ENCODE results near the gene MTFR1L. TPM values are rescaled to one million over a fixed set of nuclear protein-coding genes. Genes with fewer than 3 reads are reported as not detected.
A peak's percentile ranks its signal among the peaks of the same experiment; 100 is the strongest.

Gene MTFR1L
- polyA plus RNA-seq, 3 donors: 67.3 to 73.5 (median 69.9) TPM

- intact Hi-C loops (cut with micrococcal nuclease): no loop called here
- H3K4me3 ChIP-seq (replicated peaks in 1 of 3; ENCODE audit: low read depth in 2 of 3, low read length in 3 of 3): no peak overlapping the region
- no peak overlapping the region for H2AFZ ChIP-seq (ENCODE audit: insufficient read depth, low read depth, low read length, poor library complexity, severe bottlenecking)
- H4K20me1 ChIP-seq (ENCODE audit: insufficient read depth, low read length): no peaks in the 10 kb centered on the region
- Mint-ChIP-seq H3K4me3 (no peak overlapping the region), H3K36me3 (peaks cover 33 to 46% of the 10 kb centered on the region in 2 donors), H3K9me3 (no peaks in the 10 kb centered on the region), H3K4me1 (no peaks in the 10 kb centered on the region), H3K27me3 (ENCODE audit: low read depth in 3 of 3) (peaks cover 1 to 2% (median 2%) of the 10 kb centered on the region in 3 donors), H3K27ac (peak overlapping the region in 2 of 7 donors; percentile 33 to 46)
- peaks cover 17 to 37% of the 10 kb centered on the region in 2 donors for H3K36me3 ChIP-seq (replicated peaks in 1 of 2; ENCODE audit: control insufficient read depth in 1 of 2, insufficient read depth in 2 of 2, low read length in 2 of 2)
- DNase-seq: no peak
- H3K27ac ChIP-seq (ENCODE audit: low read depth in 1 of 2, low read length in 2 of 2): no peak overlapping the region
- no peaks in the 10 kb centered on the region for H3K4me1 ChIP-seq (ENCODE audit: control insufficient read depth in 1 of 2, insufficient read depth in 2 of 2, low read length in 2 of 2)
- H3K27me3 ChIP-seq (ENCODE audit: control insufficient read depth in 2 of 2, insufficient read depth in 2 of 2, low read length in 2 of 2): no peaks in the 10 kb centered on the region
- H3K9me3 ChIP-seq (replicated peaks in 1 of 2; ENCODE audit: control insufficient read depth in 1 of 2, insufficient read depth in 1 of 2, low read length in 2 of 2): no peaks in the 10 kb centered on the region
- H3K79me2 ChIP-seq (ENCODE audit: insufficient read depth, low read length): no peaks in the 10 kb centered on the region
- 56% methylated on average over 11 of the region's 18 CpGs for WGBS (ENCODE audit: insufficient coverage)
- H3K9ac ChIP-seq (ENCODE audit: insufficient read depth, low read length, poor library complexity, severe bottlenecking): no peak overlapping the region
- no peak overlapping the region for H3K4me2 ChIP-seq (replicated peaks; ENCODE audit: extremely low read depth, low read length, poor library complexity, severe bottlenecking)
- TF ChIP-seq CTCF (IDR thresholded peaks at IDR 0.05): no peak
Observed at GRCh38 chr1:25782608-25783201, 37.0 kb upstream of the MTFR1L start.

- no peak for DNase-seq
- no peak overlapping the region for H3K4me3 Mint-ChIP-seq
- Histone ChIP-seq H3K9me3 (replicated peaks in 1 of 2; ENCODE audit: control insufficient read depth in 1 of 2, insufficient read depth in 1 of 2, low read length in 2 of 2) (no peaks in the 10 kb centered on the region), H3K4me1 (ENCODE audit: control insufficient read depth in 1 of 2, insufficient read depth in 2 of 2, low read length in 2 of 2) (no peaks in the 10 kb centered on the region), H3K27me3 (ENCODE audit: control insufficient read depth in 2 of 2, insufficient read depth in 2 of 2, low read length in 2 of 2) (no peaks in the 10 kb centered on the region), H3K27ac (ENCODE audit: low read depth in 1 of 2, low read length in 2 of 2) (no peak overlapping the region), H3K36me3 (replicated peaks in 1 of 2; ENCODE audit: control insufficient read depth in 1 of 2, insufficient read depth in 2 of 2, low read length in 2 of 2) (peaks cover 12 to 35% of the 10 kb centered on the region in 2 donors), H3K9ac (ENCODE audit: insufficient read depth, low read length, poor library complexity, severe bottlenecking) (no peak overlapping the region), H3K4me3 (replicated peaks in 1 of 3; ENCODE audit: low read depth in 2 of 3, low read length in 3 of 3) (no peak overlapping the region), H3K79me2 (ENCODE audit: insufficient read depth, low read length) (no peaks in the 10 kb centered on the region), H3K4me2 (replicated peaks; ENCODE audit: extremely low read depth, low read length, poor library complexity, severe bottlenecking) (no peak overlapping the region), H2AFZ (ENCODE audit: insufficient read depth, low read depth, low read length, poor library complexity, severe bottlenecking) (no peak overlapping the region), H4K20me1 (ENCODE audit: insufficient read depth, low read length) (no peaks in the 10 kb centered on the region)
- peaks cover 1 to 2% (median 2%) of the 10 kb centered on the region in 3 donors for H3K27me3 Mint-ChIP-seq (ENCODE audit: low read depth in 3 of 3)
- TF ChIP-seq CTCF (IDR thresholded peaks at IDR 0.05): no peak
- H3K27ac Mint-ChIP-seq: peak overlapping the region in 1 of 7 donors; percentile 5
- intact Hi-C loops (cut with micrococcal nuclease): no loop called here
- no peaks in the 10 kb centered on the region for H3K4me1 Mint-ChIP-seq
- peaks cover 28 to 41% of the 10 kb centered on the region in 2 donors for H3K36me3 Mint-ChIP-seq
- WGBS (ENCODE audit: insufficient coverage): 87% methylated on average over 7 of the region's 9 CpGs
- H3K9me3 Mint-ChIP-seq: peaks cover 0 to 4% (median 0%) of the 10 kb centered on the region in 7 donors
Observed at GRCh38 chr1:25784575-25785051, 35.1 kb upstream of the MTFR1L start.
